Neural progenitor cell (in vitro differentiated cells): ENCODE results near the gene PRDM16.

Experiments
- CTCF ChIP-seq: fragments of 200-600 bp; sonication (generic); IDR thresholded peaks from 2 replicates; pipeline ENCODE4 v1.5.1; 2017; ENCODE audit warnings: antibody characterized with exemption, mild to moderate bottlenecking
- EZH2 ChIP-seq: fragments of 200-600 bp; sonication (generic); IDR thresholded peaks from 2 replicates; pipeline ENCODE4 v1.6.1; 2017; ENCODE audit warnings: antibody characterized with exemption, mild to moderate bottlenecking, moderate library complexity
- EZH2phosphoT487 ChIP-seq: fragments of 200-600 bp; sonication (generic); IDR thresholded peaks from 2 replicates; pipeline ENCODE4 v1.6.1; 2017; ENCODE audit warnings: antibody characterized with exemption

GRCh38 chr1:3140437-3140836, 71.4 kb downstream of the PRDM16 start:
- no peak for TF ChIP-seq CTCF
- TF ChIP-seq EZH2 = no peak
- TF ChIP-seq EZH2phosphoT487 = no peak
